MM.1S (cell line): ENCODE data around the gene RHOBTB1.
"Not testable (repeated sequence)": the region's sequence is repeated elsewhere in the genome, so short reads cannot be mapped to it uniquely, and the experiment has no call there.

Source experiments
- DNase-seq: peaks from one replicate; pipeline ENCODE4 v3.0.0-alpha.2; 2015
- H2AFZ ChIP-seq: fragments of 300-600 bp; sonication (generic); 2 replicates; pipeline ENCODE4 v1.6.0; 2016; ENCODE audit warnings: antibody characterized with exemption, low read length
- H3F3A ChIP-seq: fragments of 300-600 bp; sonication (generic); 2 replicates; pipeline ENCODE4 v1.6.1; 2016; ENCODE audit warnings: mild to moderate bottlenecking, antibody characterized with exemption, low read length, moderate library complexity, mixed read lengths; ENCODE audit not compliant: insufficient read depth
- H3K27ac ChIP-seq: fragments of 300-600 bp; sonication (generic); 2 replicates; pipeline ENCODE4 v1.5.1; 2016; ENCODE audit warnings: mild to moderate bottlenecking, low read length
- H3K27me3 ChIP-seq: fragments of 300-600 bp; sonication (generic); replicated peaks from 2 replicates; pipeline ENCODE4 v1.6.0; 2016; ENCODE audit warnings: low read length; ENCODE audit not compliant: insufficient read depth
- H3K36me3 ChIP-seq: fragments of 300-600 bp; sonication (generic); replicated peaks from 2 replicates; pipeline ENCODE4 v1.6.1; 2016; ENCODE audit warnings: mild to moderate bottlenecking, low read length, mixed read lengths; ENCODE audit not compliant: insufficient read depth
- H3K4me1 ChIP-seq: fragments of 300-600 bp; sonication (generic); 2 replicates; pipeline ENCODE4 v1.6.1; 2016; ENCODE audit warnings: low read length, mixed read lengths
- H3K4me2 ChIP-seq: fragments of 300-600 bp; sonication (generic); 2 replicates; pipeline ENCODE4 v1.6.0; 2016; ENCODE audit warnings: low read depth, low read length
- H3K4me3 ChIP-seq: fragments of 300-600 bp; sonication (generic); 2 replicates; pipeline ENCODE4 v1.5.1; 2016; ENCODE audit warnings: low read length, mixed read lengths
- H3K79me2 ChIP-seq: fragments of 300-600 bp; sonication (generic); 2 replicates; pipeline ENCODE4 v1.6.1; 2016; ENCODE audit warnings: mixed run types, low read length, mixed read lengths
- H3K9ac ChIP-seq: fragments of 300-600 bp; sonication (generic); 2 replicates; pipeline ENCODE4 v1.6.1; 2016; ENCODE audit warnings: low read length, mixed read lengths
- H3K9me2 ChIP-seq: fragments of 300-600 bp; sonication (generic); replicated peaks from 2 replicates; pipeline ENCODE4 v1.6.1; 2016; ENCODE audit warnings: mild to moderate bottlenecking, low read length, mixed read lengths; ENCODE audit not compliant: insufficient read depth
- H3K9me3 ChIP-seq: fragments of 300-600 bp; sonication (generic); replicated peaks from 2 replicates; pipeline ENCODE4 v1.6.1; 2016; ENCODE audit warnings: mild to moderate bottlenecking, low read length, mixed read lengths; ENCODE audit not compliant: insufficient read depth
- H4K20me1 ChIP-seq: fragments of 300-600 bp; sonication (generic); 2 replicates; pipeline ENCODE4 v1.6.1; 2016; ENCODE audit warnings: mild to moderate bottlenecking, low read length, moderate library complexity, mixed read lengths; ENCODE audit not compliant: insufficient read depth
- CTCF ChIP-seq: fragments of 300-600 bp; sonication (generic); IDR thresholded peaks from 2 replicates; pipeline ENCODE4 v1.5.1; 2016; ENCODE audit warnings: antibody characterized with exemption, low read length, mixed read lengths
- EZH2 ChIP-seq: fragments of 300-600 bp; sonication (generic); optimal IDR thresholded peaks from 2 replicates; pipeline ENCODE3; 2017; ENCODE audit warnings: low read depth, mild to moderate bottlenecking, antibody characterized with exemption, low read length, mixed read lengths
- EZH2phosphoT487 ChIP-seq: fragments of 300-600 bp; sonication (generic); IDR thresholded peaks from 2 replicates; pipeline ENCODE4 v1.6.1; 2018; ENCODE audit warnings: antibody characterized with exemption, low read length

The RHOBTB1 gene

DNA sequence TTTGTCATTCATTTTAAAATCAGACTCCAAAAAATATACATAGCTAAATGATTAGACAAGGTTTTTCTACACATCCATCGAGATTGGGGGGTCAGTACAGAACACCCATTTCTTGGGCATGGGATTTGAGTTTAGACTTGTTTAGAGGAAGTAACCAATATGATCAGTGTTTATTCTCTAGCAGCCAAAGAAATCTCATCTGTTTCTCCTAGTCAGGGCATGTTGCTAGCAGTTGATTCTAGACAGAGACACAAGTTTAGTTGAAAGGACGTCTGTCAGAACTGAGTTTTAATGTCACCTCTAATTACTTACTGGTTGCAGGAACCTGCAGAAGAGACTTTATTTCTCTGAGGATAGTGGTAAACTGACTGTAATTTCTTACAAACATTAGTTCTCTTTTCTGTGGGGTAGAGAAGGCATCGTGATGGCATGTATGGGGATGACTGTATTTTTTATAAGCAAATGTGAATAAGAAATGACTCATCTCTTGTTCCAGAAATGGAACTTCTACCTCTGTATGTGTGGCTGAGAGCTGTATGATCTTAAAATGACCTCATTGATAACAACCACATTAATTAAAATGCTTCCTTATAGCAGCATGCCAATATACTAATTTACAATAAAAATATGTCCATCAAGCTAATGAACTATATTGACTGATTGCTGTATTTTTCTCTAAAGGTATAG, 30.6 kb upstream of the RHOBTB1 start:
- H3K79me2 ChIP-seq: no peaks in the 10 kb centered on the region

GRCh38 chr10:60973086-60973485, 29.1 kb upstream of the RHOBTB1 start:
- no peaks in the 10 kb centered on the region for H3K36me3 ChIP-seq
- H3K9me2 ChIP-seq: no peaks in the 10 kb centered on the region
- DNase-seq: no peak
- H4K20me1 ChIP-seq: no peaks in the 10 kb centered on the region
- no peaks in the 10 kb centered on the region for H3F3A ChIP-seq
- no peaks in the 10 kb centered on the region for H3K79me2 ChIP-seq
- H3K9ac ChIP-seq: no peak overlapping the region
- H3K4me1 ChIP-seq: 0 out of 2 replicates have a peak, but pooled peaks cover under 1% of the 10 kb centered on the region
- H3K9me3 ChIP-seq: no peaks in the 10 kb centered on the region
- TF ChIP-seq CTCF (no peak), EZH2phosphoT487 (no peak), EZH2 (no peak)
- H3K27ac ChIP-seq: no peak overlapping the region
- H2AFZ ChIP-seq: no peak overlapping the region
- H3K4me2 ChIP-seq: no peak overlapping the region
- H3K4me3 ChIP-seq: no peak overlapping the region
- no peaks in the 10 kb centered on the region for H3K27me3 ChIP-seq

More for the DNA sequence above, 30.6 kb upstream of the RHOBTB1 start:
- H3K9ac ChIP-seq: no peak overlapping the region
- TF ChIP-seq EZH2phosphoT487: no peak
- no peak for TF ChIP-seq EZH2
- TF ChIP-seq CTCF: no peak
- H3K9me2 ChIP-seq: no peaks in the 10 kb centered on the region
- no peak overlapping the region for H3K4me2 ChIP-seq
- no peaks in the 10 kb centered on the region for H3K27me3 ChIP-seq
- H2AFZ ChIP-seq: no peak overlapping the region
- DNase-seq: no peak
- no peaks in the 10 kb centered on the region for H4K20me1 ChIP-seq
- no peaks in the 10 kb centered on the region for H3K9me3 ChIP-seq
- H3K4me1 ChIP-seq: no peaks in the 10 kb centered on the region
- no peaks in the 10 kb centered on the region for H3K36me3 ChIP-seq
- H3K4me3 ChIP-seq: no peak overlapping the region
- no peak overlapping the region for H3K27ac ChIP-seq
- no peaks in the 10 kb centered on the region for H3F3A ChIP-seq

- H3K4me1 ChIP-seq, H3K9me2 ChIP-seq, H3K9me3 ChIP-seq, H3K79me2 ChIP-seq, H3F3A ChIP-seq, H3K36me3 ChIP-seq, H3K4me2 ChIP-seq, DNase-seq, H3K27me3 ChIP-seq, H2AFZ ChIP-seq, H3K27ac ChIP-seq, H3K9ac ChIP-seq, H4K20me1 ChIP-seq, H3K4me3 ChIP-seq: not testable (repeated sequence)
Observed at GRCh38 chr10:60972181-60972580, 28.2 kb upstream of the RHOBTB1 start.

DNA sequence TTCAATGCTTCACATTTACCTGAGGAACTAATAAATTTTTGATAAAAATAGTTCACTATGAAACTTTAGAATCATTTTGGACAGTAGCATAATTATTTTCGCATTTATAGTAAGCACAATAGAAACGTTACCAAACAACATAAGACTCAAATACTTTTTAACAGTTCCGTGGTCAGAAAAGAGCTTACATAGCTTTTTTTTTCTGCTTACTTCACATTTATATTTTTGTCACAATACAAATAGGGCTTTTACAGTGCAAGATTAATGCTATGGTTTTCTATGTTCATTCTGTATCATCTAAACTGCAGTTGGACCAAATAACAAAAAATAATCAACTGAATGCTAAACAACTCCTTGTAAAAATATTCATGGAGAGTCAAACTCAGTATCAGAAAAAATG, 26.5 kb upstream of the RHOBTB1 start:
- TF ChIP-seq CTCF: no peak
- TF ChIP-seq EZH2: no peak
- TF ChIP-seq EZH2phosphoT487: no peak
- no peak overlapping the region for H3K4me2 ChIP-seq
- no peaks in the 10 kb centered on the region for H3K9me3 ChIP-seq
- no peak overlapping the region for H3K9ac ChIP-seq
- no peak overlapping the region for H2AFZ ChIP-seq
- no peaks in the 10 kb centered on the region for H3K9me2 ChIP-seq
- no peak for DNase-seq
- no peaks in the 10 kb centered on the region for H3K36me3 ChIP-seq
- H3F3A ChIP-seq: no peaks in the 10 kb centered on the region
- 0 out of 2 replicates have a peak, but pooled peaks cover 5% of the 10 kb centered on the region for H3K4me1 ChIP-seq
- H3K27ac ChIP-seq: no peak overlapping the region
- no peaks in the 10 kb centered on the region for H3K27me3 ChIP-seq
- no peaks in the 10 kb centered on the region for H4K20me1 ChIP-seq
- no peak overlapping the region for H3K4me3 ChIP-seq
- H3K79me2 ChIP-seq: no peaks in the 10 kb centered on the region
